Suprapubic skin (tissue), 4 donors: Measurements from ENCODE around the gene NEFH. TPM values are rescaled to one million over a fixed set of nuclear protein-coding genes. Genes with fewer than 3 reads are reported as not detected.

Experiments used
- DNase-seq, 2 donors: peaks; one replicate each; pipeline ENCODE4 v3.0.0-alpha.2; 2019; ENCODE audit warnings: low spot score in 2 of 2
- H3K27ac ChIP-seq: fragments of 200-600 bp; sonication (generic); one replicate; pipeline ENCODE4 v1.5.1; 2019
- H3K27me3 ChIP-seq: fragments of 200-600 bp; sonication (generic); one replicate; pipeline ENCODE4 v1.5.1; 2019
- H3K36me3 ChIP-seq: fragments of 200-600 bp; sonication (generic); one replicate; pipeline ENCODE4 v1.5.1; 2019
- H3K4me1 ChIP-seq: fragments of 200-600 bp; sonication (generic); one replicate; pipeline ENCODE4 v1.5.1; 2019
- H3K4me3 ChIP-seq: fragments of 200-600 bp; sonication (generic); one replicate; pipeline ENCODE4 v1.5.1; 2019; ENCODE audit warnings: mild to moderate bottlenecking
- H3K9me3 ChIP-seq: fragments of 200-600 bp; sonication (generic); one replicate; pipeline ENCODE4 v1.5.1; 2019
- EP300 ChIP-seq: sonication (generic); formaldehyde crosslinking; IDR thresholded peaks from one replicate; pipeline ENCODE4 v1.6.1; 2017; ENCODE audit warnings: antibody characterized with exemption
- POLR2A ChIP-seq, 2 donors: fragments of 450-650 bp; IDR thresholded peaks; one replicate each; pipeline ENCODE4 v1.6.1; 2017; ENCODE audit warnings: antibody characterized with exemption in 2 of 2, mild to moderate bottlenecking in 2 of 2, moderate library complexity in 2 of 2
- POLR2AphosphoS5 ChIP-seq, 3 donors: sonication (generic); formaldehyde crosslinking; IDR thresholded peaks; one replicate each; pipeline ENCODE4 v1.6.1; 2017; ENCODE audit warnings: antibody characterized with exemption in 3 of 3
- WGBS: methylation state at CpG from one replicate; pipeline ENCODE4 v1.1.5; 2018; 5-methylcytosine and 5-hydroxymethylcytosine counted together
- total RNA-seq, 4 donors: library from RNA; depleted of rRNA; stranded (reverse); fragments of >200 nt; gene quantifications; one replicate each; pipeline ENCODE4 v1.1.0, GENCODE V29; 2016
- TF ChIP-seq, protein P1 (sequence below), 2 donors: fragments of 200-600 bp in 1 of 2; fragments of 450-650 bp in 1 of 2; sonication (generic) in 1 of 2; IDR thresholded peaks; one replicate each; pipeline ENCODE4 v1.5.1; 2016 to 2019; ENCODE audit warnings: antibody characterized with exemption in 2 of 2, mild to moderate bottlenecking in 1 of 2, moderate library complexity in 1 of 2

Gene NEFH
- total RNA-seq, 4 donors from 2014 or later, result 0.26 to 0.51 TPM; not detected in 2

- H3K36me3 ChIP-seq, result no peaks in the 10 kb centered on the region
- H3K4me3 ChIP-seq, result no peak overlapping the region
- no peak for DNase-seq
- no peak overlapping the region for H3K27ac ChIP-seq
- H3K27me3 ChIP-seq, result no peaks in the 10 kb centered on the region
- H3K4me1 ChIP-seq, result no peaks in the 10 kb centered on the region
- TF ChIP-seq EP300 (no peak), POLR2AphosphoS5 (IDR thresholded peaks at IDR 0.05) (no peak)
- TF ChIP-seq, protein P1, sequence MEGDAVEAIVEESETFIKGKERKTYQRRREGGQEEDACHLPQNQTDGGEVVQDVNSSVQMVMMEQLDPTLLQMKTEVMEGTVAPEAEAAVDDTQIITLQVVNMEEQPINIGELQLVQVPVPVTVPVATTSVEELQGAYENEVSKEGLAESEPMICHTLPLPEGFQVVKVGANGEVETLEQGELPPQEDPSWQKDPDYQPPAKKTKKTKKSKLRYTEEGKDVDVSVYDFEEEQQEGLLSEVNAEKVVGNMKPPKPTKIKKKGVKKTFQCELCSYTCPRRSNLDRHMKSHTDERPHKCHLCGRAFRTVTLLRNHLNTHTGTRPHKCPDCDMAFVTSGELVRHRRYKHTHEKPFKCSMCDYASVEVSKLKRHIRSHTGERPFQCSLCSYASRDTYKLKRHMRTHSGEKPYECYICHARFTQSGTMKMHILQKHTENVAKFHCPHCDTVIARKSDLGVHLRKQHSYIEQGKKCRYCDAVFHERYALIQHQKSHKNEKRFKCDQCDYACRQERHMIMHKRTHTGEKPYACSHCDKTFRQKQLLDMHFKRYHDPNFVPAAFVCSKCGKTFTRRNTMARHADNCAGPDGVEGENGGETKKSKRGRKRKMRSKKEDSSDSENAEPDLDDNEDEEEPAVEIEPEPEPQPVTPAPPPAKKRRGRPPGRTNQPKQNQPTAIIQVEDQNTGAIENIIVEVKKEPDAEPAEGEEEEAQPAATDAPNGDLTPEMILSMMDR (IDR thresholded peaks at IDR 0.05), result no peak
- H3K9me3 ChIP-seq, result no peaks in the 10 kb centered on the region
- 60% methylated on average over 9 of the region's 9 CpGs for WGBS
These were observed 23.8 kb upstream of the NEFH start for GRCh38 chr22:29456211-29456671.

DNA sequence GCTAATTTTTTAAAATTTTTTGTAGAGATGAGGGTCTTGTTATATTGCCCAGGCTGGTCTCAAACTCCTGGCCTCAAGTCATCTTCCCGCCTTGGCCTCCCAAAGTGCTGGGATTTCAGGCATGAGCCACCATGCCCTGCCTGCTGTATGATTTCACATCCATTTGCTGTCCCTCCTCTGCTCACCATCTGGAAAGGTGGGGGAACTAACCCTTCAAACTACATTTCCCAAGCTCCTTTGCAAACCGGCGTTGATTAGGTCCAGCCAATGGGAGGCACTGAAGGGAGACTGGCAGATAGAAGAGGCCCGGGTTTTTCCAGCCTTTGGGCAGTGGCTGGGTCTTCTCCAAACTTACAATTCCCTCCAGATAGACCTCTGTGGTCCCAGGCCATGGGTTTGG, 22.3 kb upstream of the NEFH start:
- Histone ChIP-seq H3K4me1 (no peaks in the 10 kb centered on the region), H3K36me3 (no peaks in the 10 kb centered on the region), H3K4me3 (no peak overlapping the region), H3K27ac (no peak overlapping the region), H3K27me3 (no peaks in the 10 kb centered on the region), H3K9me3 (no peaks in the 10 kb centered on the region)
- 38% methylated on average over 4 of the region's 4 CpGs for WGBS
- DNase-seq, result no peak
- TF ChIP-seq POLR2AphosphoS5 (IDR thresholded peaks at IDR 0.05) (no peak), POLR2A (IDR thresholded peaks at IDR 0.05) (no peak), EP300 (no peak)
- TF ChIP-seq, protein P1 (IDR thresholded peaks at IDR 0.05), result no peak

DNA sequence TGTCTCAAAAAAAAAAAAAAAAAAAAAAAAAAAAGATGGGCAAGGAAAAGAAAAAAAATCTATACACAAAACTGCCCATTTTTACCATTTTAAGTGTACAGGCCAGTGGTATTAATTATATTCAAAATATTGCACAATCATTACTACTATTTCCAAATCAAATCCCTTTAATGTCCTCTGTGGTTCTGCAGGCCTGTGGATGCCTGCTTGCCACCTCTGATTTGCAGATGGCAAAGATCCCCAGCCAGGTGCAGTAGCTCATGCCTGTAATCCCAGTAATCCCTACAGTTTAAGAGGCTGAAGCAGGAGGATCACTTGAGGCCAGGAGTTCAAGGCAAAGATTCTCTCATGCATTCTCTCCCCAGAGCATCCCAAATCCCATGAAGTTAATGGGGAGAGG, 21.5 kb upstream of the NEFH start:
- H3K27ac ChIP-seq, result no peak overlapping the region
- no peaks in the 10 kb centered on the region for H3K27me3 ChIP-seq
- no peak overlapping the region for H3K4me3 ChIP-seq
- no peaks in the 10 kb centered on the region for H3K4me1 ChIP-seq
- H3K36me3 ChIP-seq, result no peaks in the 10 kb centered on the region
- TF ChIP-seq, protein P1 (IDR thresholded peaks at IDR 0.05), result no peak
- no peak for TF ChIP-seq POLR2AphosphoS5 (IDR thresholded peaks at IDR 0.05)
- TF ChIP-seq EP300, result no peak
- no peak for TF ChIP-seq POLR2A (IDR thresholded peaks at IDR 0.05)
- no peaks in the 10 kb centered on the region for H3K9me3 ChIP-seq
- no peak for DNase-seq

GRCh38 chr22:29459773-29460172, 20.2 kb upstream of the NEFH start:
- no peak for DNase-seq
- no peak overlapping the region for H3K27ac ChIP-seq
- no peaks in the 10 kb centered on the region for H3K27me3 ChIP-seq
- no peaks in the 10 kb centered on the region for H3K9me3 ChIP-seq
- H3K4me1 ChIP-seq, result no peaks in the 10 kb centered on the region
- TF ChIP-seq EP300 (no peak), POLR2A (IDR thresholded peaks at IDR 0.05) (no peak), POLR2AphosphoS5 (IDR thresholded peaks at IDR 0.05) (no peak)
- TF ChIP-seq, protein P1 (IDR thresholded peaks at IDR 0.05), result no peak
- no peak overlapping the region for H3K4me3 ChIP-seq
- WGBS, result 68% methylated on average over 4 of the region's 9 CpGs
- H3K36me3 ChIP-seq, result no peaks in the 10 kb centered on the region

GRCh38 chr22:29461263-29461662, 18.8 kb upstream of the NEFH start:
- WGBS, result 90% methylated on average over 5 of the region's 5 CpGs
- Histone ChIP-seq H3K4me3 (no peak overlapping the region), H3K27me3 (no peaks in the 10 kb centered on the region), H3K9me3 (no peaks in the 10 kb centered on the region), H3K36me3 (no peaks in the 10 kb centered on the region), H3K4me1 (no peaks in the 10 kb centered on the region), H3K27ac (no peak overlapping the region)
- TF ChIP-seq, protein P1 (IDR thresholded peaks at IDR 0.05), result no peak
- TF ChIP-seq POLR2A (IDR thresholded peaks at IDR 0.05) (no peak), POLR2AphosphoS5 (IDR thresholded peaks at IDR 0.05) (no peak), EP300 (no peak)
- no peak for DNase-seq
